Measurements from ENCODE around the gene EPHB4.

- TF ChIP-seq, protein P1, sequence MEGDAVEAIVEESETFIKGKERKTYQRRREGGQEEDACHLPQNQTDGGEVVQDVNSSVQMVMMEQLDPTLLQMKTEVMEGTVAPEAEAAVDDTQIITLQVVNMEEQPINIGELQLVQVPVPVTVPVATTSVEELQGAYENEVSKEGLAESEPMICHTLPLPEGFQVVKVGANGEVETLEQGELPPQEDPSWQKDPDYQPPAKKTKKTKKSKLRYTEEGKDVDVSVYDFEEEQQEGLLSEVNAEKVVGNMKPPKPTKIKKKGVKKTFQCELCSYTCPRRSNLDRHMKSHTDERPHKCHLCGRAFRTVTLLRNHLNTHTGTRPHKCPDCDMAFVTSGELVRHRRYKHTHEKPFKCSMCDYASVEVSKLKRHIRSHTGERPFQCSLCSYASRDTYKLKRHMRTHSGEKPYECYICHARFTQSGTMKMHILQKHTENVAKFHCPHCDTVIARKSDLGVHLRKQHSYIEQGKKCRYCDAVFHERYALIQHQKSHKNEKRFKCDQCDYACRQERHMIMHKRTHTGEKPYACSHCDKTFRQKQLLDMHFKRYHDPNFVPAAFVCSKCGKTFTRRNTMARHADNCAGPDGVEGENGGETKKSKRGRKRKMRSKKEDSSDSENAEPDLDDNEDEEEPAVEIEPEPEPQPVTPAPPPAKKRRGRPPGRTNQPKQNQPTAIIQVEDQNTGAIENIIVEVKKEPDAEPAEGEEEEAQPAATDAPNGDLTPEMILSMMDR (IDR thresholded peaks at IDR 0.05) = no peak
- TF ChIP-seq POLR2A (IDR thresholded peaks at IDR 0.05) = no peak
Observed at GRCh38 chr7:100811480-100811879, 15.8 kb downstream of the EPHB4 start.
